ENCODE measurements around the gene PSKH1.

Gene PSKH1

GRCh38 chr16:67881621-67882161 lies 11.4 kb upstream of the PSKH1 start:
- Histone ChIP-seq H3K4me3 (ENCODE audit: low read depth in 1 of 2, low read length in 2 of 2) (no peak overlapping the region), H3K36me3 (ENCODE audit: insufficient read depth, low read length) (peaks cover 73% of the 10 kb centered on the region), H3K9me3 (ENCODE audit: low read length) (no peaks in the 10 kb centered on the region), H3K27ac (ENCODE audit: low read depth, low read length) (no peak overlapping the region), H3K4me1 (ENCODE audit: insufficient read depth, low read length) (peaks cover 4% of the 10 kb centered on the region), H3K27me3 (ENCODE audit: control insufficient read depth in 1 of 2, insufficient read depth in 2 of 2, low read length in 2 of 2) (no peaks in the 10 kb centered on the region), H3K9ac (ENCODE audit: low read length) (no peak overlapping the region)

GRCh38 chr16:67882374-67883145 lies 10.5 kb upstream of the PSKH1 start:
- no peak overlapping the region for H3K9ac ChIP-seq (ENCODE audit: low read length)

GRCh38 chr16:67883146-67883871 lies 9.7 kb upstream of the PSKH1 start:
- no peaks in the 10 kb centered on the region for H3K9me3 ChIP-seq (ENCODE audit: low read length)
- peaks cover 4% of the 10 kb centered on the region for H3K4me1 ChIP-seq (ENCODE audit: insufficient read depth, low read length)
- H3K27me3 ChIP-seq (ENCODE audit: control insufficient read depth in 1 of 2, insufficient read depth in 2 of 2, low read length in 2 of 2) = no peaks in the 10 kb centered on the region
- H3K9ac ChIP-seq (ENCODE audit: low read length) = no peak overlapping the region
- H3K27ac ChIP-seq (ENCODE audit: low read depth, low read length) = no peak overlapping the region
- H3K36me3 ChIP-seq (ENCODE audit: insufficient read depth, low read length) = peaks cover 57% of the 10 kb centered on the region
- H3K4me3 ChIP-seq (ENCODE audit: low read depth in 1 of 2, low read length in 2 of 2) = no peak overlapping the region

More at GRCh38 chr16:67882374-67883145, 10.5 kb upstream of the PSKH1 start:
- Histone ChIP-seq H3K9me3 (ENCODE audit: low read length) (no peaks in the 10 kb centered on the region), H3K27ac (ENCODE audit: low read depth, low read length) (no peak overlapping the region), H3K27me3 (ENCODE audit: control insufficient read depth in 1 of 2, insufficient read depth in 2 of 2, low read length in 2 of 2) (no peaks in the 10 kb centered on the region), H3K36me3 (ENCODE audit: insufficient read depth, low read length) (peaks cover 64% of the 10 kb centered on the region), H3K4me1 (ENCODE audit: insufficient read depth, low read length) (peaks cover 4% of the 10 kb centered on the region), H3K4me3 (ENCODE audit: low read depth in 1 of 2, low read length in 2 of 2) (no peak overlapping the region)

GRCh38 chr16:67883872-67884261 lies 9.2 kb upstream of the PSKH1 start:
- no peak overlapping the region for H3K9ac ChIP-seq (ENCODE audit: low read length)
- no peak overlapping the region for H3K4me3 ChIP-seq (ENCODE audit: low read depth in 1 of 2, low read length in 2 of 2)
- no peaks in the 10 kb centered on the region for H3K27me3 ChIP-seq (ENCODE audit: control insufficient read depth in 1 of 2, insufficient read depth in 2 of 2, low read length in 2 of 2)
- peaks cover 4% of the 10 kb centered on the region for H3K4me1 ChIP-seq (ENCODE audit: insufficient read depth, low read length)
- H3K36me3 ChIP-seq (ENCODE audit: insufficient read depth, low read length) = peaks cover 51% of the 10 kb centered on the region
- H3K9me3 ChIP-seq (ENCODE audit: low read length) = no peaks in the 10 kb centered on the region
- no peak overlapping the region for H3K27ac ChIP-seq (ENCODE audit: low read depth, low read length)

GRCh38 chr16:67884684-67885083 lies 8.4 kb upstream of the PSKH1 start, which contains the start of gene NRN1L:
Gene NRN1L, plus strand, starts transcription at chr16:67884885. Its CDS starts 19 bp downstream, at chr16:67884904.
- Histone ChIP-seq H3K4me1 (ENCODE audit: insufficient read depth, low read length) (peaks cover 4% of the 10 kb centered on the region), H3K27ac (ENCODE audit: low read depth, low read length) (no peak within 1 kb of the TSS), H3K27me3 (ENCODE audit: control insufficient read depth in 1 of 2, insufficient read depth in 2 of 2, low read length in 2 of 2) (no peaks in the 10 kb centered on the region), H3K9me3 (ENCODE audit: low read length) (no peaks in the 10 kb centered on the region), H3K36me3 (ENCODE audit: insufficient read depth, low read length) (peaks cover 43% of the 10 kb centered on the region), H3K4me3 (ENCODE audit: low read depth in 1 of 2, low read length in 2 of 2) (no peak within 1 kb of the TSS), H3K9ac (ENCODE audit: low read length) (no peak within 1 kb of the TSS)

- Histone ChIP-seq H3K9ac (ENCODE audit: low read length) (no peak overlapping the region), H3K27ac (ENCODE audit: low read depth, low read length) (no peak overlapping the region), H3K27me3 (ENCODE audit: control insufficient read depth in 1 of 2, insufficient read depth in 2 of 2, low read length in 2 of 2) (no peaks in the 10 kb centered on the region), H3K4me1 (ENCODE audit: insufficient read depth, low read length) (peaks cover 4% of the 10 kb centered on the region), H3K36me3 (ENCODE audit: insufficient read depth, low read length) (peaks cover 34% of the 10 kb centered on the region), H3K9me3 (ENCODE audit: low read length) (no peaks in the 10 kb centered on the region), H3K4me3 (ENCODE audit: low read depth in 1 of 2, low read length in 2 of 2) (no peak overlapping the region)
Observed at GRCh38 chr16:67885545-67885944, 7.5 kb upstream of the PSKH1 start.

- Histone ChIP-seq H3K9me3 (ENCODE audit: low read length) (no peaks in the 10 kb centered on the region), H3K27me3 (ENCODE audit: control insufficient read depth in 1 of 2, insufficient read depth in 2 of 2, low read length in 2 of 2) (no peaks in the 10 kb centered on the region), H3K36me3 (ENCODE audit: insufficient read depth, low read length) (peaks cover 30% of the 10 kb centered on the region), H3K4me3 (ENCODE audit: low read depth in 1 of 2, low read length in 2 of 2) (no peak overlapping the region), H3K4me1 (ENCODE audit: insufficient read depth, low read length) (peaks cover 4% of the 10 kb centered on the region), H3K27ac (ENCODE audit: low read depth, low read length) (no peak overlapping the region), H3K9ac (ENCODE audit: low read length) (no peak overlapping the region)
Observed at GRCh38 chr16:67885976-67886375, 7.1 kb upstream of the PSKH1 start.

GRCh38 chr16:67886387-67886786 lies 6.7 kb upstream of the PSKH1 start:
- H3K9ac ChIP-seq (ENCODE audit: low read length) = no peak overlapping the region
- peaks cover 4% of the 10 kb centered on the region for H3K4me1 ChIP-seq (ENCODE audit: insufficient read depth, low read length)
- no peaks in the 10 kb centered on the region for H3K27me3 ChIP-seq (ENCODE audit: control insufficient read depth in 1 of 2, insufficient read depth in 2 of 2, low read length in 2 of 2)
- no peaks in the 10 kb centered on the region for H3K9me3 ChIP-seq (ENCODE audit: low read length)
- H3K36me3 ChIP-seq (ENCODE audit: insufficient read depth, low read length) = peaks cover 26% of the 10 kb centered on the region
- H3K4me3 ChIP-seq (ENCODE audit: low read depth in 1 of 2, low read length in 2 of 2) = no peak overlapping the region
- no peak overlapping the region for H3K27ac ChIP-seq (ENCODE audit: low read depth, low read length)

- H3K4me1 ChIP-seq (ENCODE audit: insufficient read depth, low read length) = peaks cover 4% of the 10 kb centered on the region
- no peak overlapping the region for H3K27ac ChIP-seq (ENCODE audit: low read depth, low read length)
- peaks cover 6% of the 10 kb centered on the region for H3K36me3 ChIP-seq (ENCODE audit: insufficient read depth, low read length)
- no peaks in the 10 kb centered on the region for H3K27me3 ChIP-seq (ENCODE audit: control insufficient read depth in 1 of 2, insufficient read depth in 2 of 2, low read length in 2 of 2)
- no peak overlapping the region for H3K4me3 ChIP-seq (ENCODE audit: low read depth in 1 of 2, low read length in 2 of 2)
- H3K9ac ChIP-seq (ENCODE audit: low read length) = no peak overlapping the region
- no peaks in the 10 kb centered on the region for H3K9me3 ChIP-seq (ENCODE audit: low read length)
Observed at GRCh38 chr16:67888331-67888730, 4.7 kb upstream of the PSKH1 start.

GRCh38 chr16:67892375-67892774 lies 679 bp upstream of the PSKH1 start:
- Histone ChIP-seq H3K27me3 (ENCODE audit: control insufficient read depth in 1 of 2, insufficient read depth in 2 of 2, low read length in 2 of 2) (no peaks in the 10 kb centered on the region), H3K4me3 (ENCODE audit: low read depth in 1 of 2, low read length in 2 of 2) (peak overlapping the region in 1 of 2 donors; percentile 63), H3K9me3 (ENCODE audit: low read length) (no peaks in the 10 kb centered on the region), H3K27ac (ENCODE audit: low read depth, low read length) (peak overlapping the region; percentile 63), H3K4me1 (ENCODE audit: insufficient read depth, low read length) (peaks cover 20% of the 10 kb centered on the region), H3K9ac (ENCODE audit: low read length) (peak overlapping the region; percentile 57), H3K36me3 (ENCODE audit: insufficient read depth, low read length) (no peaks in the 10 kb centered on the region)

GRCh38 chr16:67893743-67894399 lies 817 bp downstream of the PSKH1 start:
- Histone ChIP-seq H3K9me3 (ENCODE audit: low read length) (no peaks in the 10 kb centered on the region), H3K27me3 (ENCODE audit: control insufficient read depth in 1 of 2, insufficient read depth in 2 of 2, low read length in 2 of 2) (no peaks in the 10 kb centered on the region), H3K27ac (ENCODE audit: low read depth, low read length) (peak overlapping the region; percentile 97), H3K4me1 (ENCODE audit: insufficient read depth, low read length) (peaks cover 23% of the 10 kb centered on the region), H3K9ac (ENCODE audit: low read length) (peak overlapping the region; percentile 90), H3K36me3 (ENCODE audit: insufficient read depth, low read length) (no peaks in the 10 kb centered on the region), H3K4me3 (ENCODE audit: low read depth in 1 of 2, low read length in 2 of 2) (peak overlapping the region; percentile 81 to 91)

All from muscle layer of colon (tissue), 2 donors.